Muscle layer of duodenum (tissue), 2 donors: Measurements from ENCODE around the gene SUPT3H.

Source experiments
- H3K27ac ChIP-seq: one replicate; pipeline ENCODE4 v1.7.0; 2013; ENCODE audit warnings: mild to moderate bottlenecking, low read length
- H3K27me3 ChIP-seq: one replicate; pipeline ENCODE4 v1.7.0; 2013; ENCODE audit warnings: low read depth, mild to moderate bottlenecking, control low read depth, low read length
- H3K36me3 ChIP-seq, 2 donors: one replicate each; pipeline ENCODE4 v1.7.0; 2013; ENCODE audit warnings: low read length in 2 of 2, control low read depth in 1 of 2, mild to moderate bottlenecking in 1 of 2; ENCODE audit not compliant: insufficient read depth in 2 of 2, control insufficient read depth in 1 of 2
- H3K4me1 ChIP-seq, 2 donors: one replicate each; pipeline ENCODE4 v1.7.0; 2013; ENCODE audit warnings: low read length in 2 of 2, mild to moderate bottlenecking in 2 of 2, control low read depth in 1 of 2, moderate library complexity in 1 of 2; ENCODE audit not compliant: insufficient read depth in 2 of 2, control insufficient read depth in 1 of 2
- H3K4me3 ChIP-seq, 2 donors: one replicate each; pipeline ENCODE4 v1.7.0; 2013; ENCODE audit warnings: low read length in 2 of 2, low read depth in 1 of 2, mild to moderate bottlenecking in 1 of 2
- H3K9me3 ChIP-seq, 2 donors: one replicate each; pipeline ENCODE4 v1.7.0; 2013; ENCODE audit warnings: low read length in 2 of 2, control low read depth in 1 of 2, mild to moderate bottlenecking in 1 of 2; ENCODE audit not compliant: control insufficient read depth in 1 of 2
- donor health status: healthy.

Gene SUPT3H

GRCh38 chr6:45021676-45022075, 356.1 kb downstream of the SUPT3H start:
- Histone ChIP-seq H3K27ac (no peak overlapping the region), H3K4me1 (no peaks in the 10 kb centered on the region), H3K9me3 (no peaks in the 10 kb centered on the region), H3K4me3 (no peak overlapping the region), H3K27me3 (no peaks in the 10 kb centered on the region), H3K36me3 (no peaks in the 10 kb centered on the region)

DNA sequence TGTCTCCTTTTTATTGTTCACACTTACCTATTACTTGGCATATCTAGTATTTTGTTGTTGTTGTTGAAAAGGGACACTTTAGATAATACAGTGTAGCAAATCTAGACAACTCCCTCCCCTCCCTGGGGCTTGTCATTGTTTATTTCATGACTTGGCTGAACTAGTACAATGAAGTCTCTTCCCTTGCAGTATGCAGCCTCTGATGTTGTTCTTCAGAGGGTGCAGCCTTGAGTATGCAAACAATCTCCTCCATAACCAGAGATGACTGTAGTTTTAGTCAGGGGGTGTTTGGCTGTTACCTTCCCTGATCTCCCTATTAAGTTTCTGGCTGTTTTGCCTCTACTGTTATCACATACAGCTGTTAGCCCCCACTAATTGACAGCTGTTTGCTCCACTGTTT, 365.0 kb downstream of the SUPT3H start:
- no peaks in the 10 kb centered on the region for H3K27me3 ChIP-seq
- H3K27ac ChIP-seq, result no peak overlapping the region
- no peak overlapping the region for H3K4me3 ChIP-seq
- H3K36me3 ChIP-seq, result peaks cover 3 to 18% of the 10 kb centered on the region in 2 donors
- H3K4me1 ChIP-seq, result no peaks in the 10 kb centered on the region
- no peaks in the 10 kb centered on the region for H3K9me3 ChIP-seq

- Histone ChIP-seq H3K4me1 (no peaks in the 10 kb centered on the region), H3K27me3 (no peaks in the 10 kb centered on the region), H3K9me3 (no peaks in the 10 kb centered on the region), H3K4me3 (no peak overlapping the region), H3K36me3 (peaks cover 3 to 18% of the 10 kb centered on the region in 2 donors), H3K27ac (no peak overlapping the region)
Observed at GRCh38 chr6:45009576-45009975, 368.2 kb downstream of the SUPT3H start.

- Histone ChIP-seq H3K27ac (no peak overlapping the region), H3K4me1 (no peaks in the 10 kb centered on the region), H3K9me3 (no peaks in the 10 kb centered on the region), H3K27me3 (no peaks in the 10 kb centered on the region), H3K36me3 (no peaks in the 10 kb centered on the region), H3K4me3 (no peak overlapping the region)
Observed at GRCh38 chr6:45006893-45007292, 370.8 kb downstream of the SUPT3H start.

GRCh38 chr6:45003961-45004360, 373.8 kb downstream of the SUPT3H start:
- H3K27me3 ChIP-seq, result no peaks in the 10 kb centered on the region
- H3K9me3 ChIP-seq, result no peaks in the 10 kb centered on the region
- H3K4me3 ChIP-seq, result no peak overlapping the region
- no peaks in the 10 kb centered on the region for H3K4me1 ChIP-seq
- no peak overlapping the region for H3K27ac ChIP-seq
- no peaks in the 10 kb centered on the region for H3K36me3 ChIP-seq

- Histone ChIP-seq H3K9me3 (no peaks in the 10 kb centered on the region), H3K36me3 (no peaks in the 10 kb centered on the region), H3K4me3 (no peak overlapping the region), H3K27me3 (no peaks in the 10 kb centered on the region), H3K4me1 (no peaks in the 10 kb centered on the region), H3K27ac (no peak overlapping the region)
Observed at GRCh38 chr6:45003387-45003786, 374.3 kb downstream of the SUPT3H start.

DNA sequence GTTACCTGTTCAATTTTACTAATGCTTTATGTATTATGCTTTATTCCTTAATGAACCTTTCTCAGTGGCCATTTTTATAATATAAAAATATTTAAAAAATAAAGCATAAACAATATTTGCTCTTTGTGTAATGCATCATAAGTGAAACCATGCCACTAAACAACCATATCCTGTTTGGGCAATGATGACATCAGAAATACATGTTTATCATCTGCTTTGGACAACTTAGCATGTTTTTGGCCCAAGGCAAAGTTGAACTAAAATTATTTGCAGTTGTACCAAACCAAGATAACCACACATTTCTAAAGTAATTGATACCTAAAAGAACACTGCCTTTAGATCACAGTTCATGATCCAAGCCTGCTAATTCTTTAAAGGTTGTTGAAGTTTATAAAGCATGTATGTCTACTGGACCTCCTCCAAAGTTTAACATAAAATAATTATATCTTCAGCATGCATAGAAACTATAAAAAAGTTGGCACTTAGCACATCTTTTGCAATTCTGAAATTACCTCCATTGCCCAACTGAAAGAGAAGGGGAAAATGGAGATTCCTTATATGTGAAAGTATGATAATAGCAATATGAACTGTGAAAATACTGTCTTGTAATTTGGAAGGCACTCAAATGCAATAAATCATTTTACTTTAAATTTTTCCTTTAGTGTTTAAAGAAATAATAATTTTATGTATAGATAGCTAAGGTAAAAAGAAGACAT, 375.2 kb downstream of the SUPT3H start:
- Histone ChIP-seq H3K4me1 (no peaks in the 10 kb centered on the region), H3K9me3 (no peaks in the 10 kb centered on the region), H3K27me3 (no peaks in the 10 kb centered on the region), H3K27ac (no peak overlapping the region), H3K36me3 (no peaks in the 10 kb centered on the region), H3K4me3 (no peak overlapping the region)

DNA sequence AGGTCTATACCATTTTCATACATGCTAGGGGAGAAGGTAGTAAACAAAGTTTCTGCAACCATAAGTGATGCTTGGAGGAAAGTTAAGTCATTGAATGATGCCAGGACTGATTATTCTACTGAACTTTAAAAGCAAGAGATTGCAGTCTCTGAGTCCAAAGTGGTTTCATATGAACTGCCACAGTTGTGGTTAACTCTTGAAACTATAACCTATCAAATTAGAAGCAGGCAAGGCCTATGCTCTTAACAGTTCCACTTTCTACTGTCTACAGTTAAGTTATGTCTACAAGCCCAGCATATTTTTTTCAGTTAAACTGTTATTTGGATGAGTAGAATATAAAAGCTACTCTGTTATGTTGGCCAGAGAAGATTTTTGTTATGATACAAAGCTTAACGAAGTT, 376.1 kb downstream of the SUPT3H start:
- H3K27me3 ChIP-seq, result no peaks in the 10 kb centered on the region
- H3K9me3 ChIP-seq, result no peaks in the 10 kb centered on the region
- no peaks in the 10 kb centered on the region for H3K4me1 ChIP-seq
- H3K36me3 ChIP-seq, result no peaks in the 10 kb centered on the region
- H3K4me3 ChIP-seq, result no peak overlapping the region
- H3K27ac ChIP-seq, result no peak overlapping the region

- Histone ChIP-seq H3K4me1 (no peaks in the 10 kb centered on the region), H3K27ac (no peak overlapping the region), H3K27me3 (no peaks in the 10 kb centered on the region), H3K4me3 (no peak overlapping the region), H3K36me3 (no peaks in the 10 kb centered on the region), H3K9me3 (no peaks in the 10 kb centered on the region)
Observed at GRCh38 chr6:45000833-45001232, 376.9 kb downstream of the SUPT3H start.

DNA sequence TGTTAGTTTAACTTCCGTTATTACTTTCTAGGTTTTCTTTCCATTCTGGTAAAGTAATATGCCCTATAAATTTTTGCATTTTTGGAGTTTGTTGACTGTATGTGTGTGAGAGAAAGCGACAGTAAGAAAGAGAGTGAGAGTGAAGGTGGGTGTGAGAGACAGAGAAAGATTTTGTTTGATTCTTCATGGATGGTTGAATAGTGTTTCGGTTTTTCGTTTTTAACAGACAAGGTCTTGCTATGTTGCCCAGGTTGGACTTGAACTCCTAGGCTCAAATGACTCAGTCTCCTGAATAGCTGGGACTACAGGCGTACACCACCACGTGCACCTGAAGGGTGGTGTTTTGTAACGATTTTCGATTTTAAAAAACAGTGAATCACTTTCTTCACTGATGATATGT, 378.7 kb downstream of the SUPT3H start:
- H3K9me3 ChIP-seq, result no peaks in the 10 kb centered on the region
- no peak overlapping the region for H3K4me3 ChIP-seq
- H3K27me3 ChIP-seq, result no peaks in the 10 kb centered on the region
- no peak overlapping the region for H3K27ac ChIP-seq
- H3K36me3 ChIP-seq, result no peaks in the 10 kb centered on the region
- no peaks in the 10 kb centered on the region for H3K4me1 ChIP-seq

- Histone ChIP-seq H3K36me3 (no peaks in the 10 kb centered on the region), H3K27me3 (no peaks in the 10 kb centered on the region), H3K9me3 (no peaks in the 10 kb centered on the region)
Observed at GRCh38 chr6:44995486-44996132, 382.1 kb downstream of the SUPT3H start.

GRCh38 chr6:44989391-44989790, 388.3 kb downstream of the SUPT3H start:
- H3K27ac ChIP-seq, result no peak overlapping the region

More at GRCh38 chr6:44995486-44996132, 382.1 kb downstream of the SUPT3H start:
- H3K4me1 ChIP-seq, result no peaks in the 10 kb centered on the region
- H3K27ac ChIP-seq, result no peak overlapping the region
- no peak overlapping the region for H3K4me3 ChIP-seq

More at GRCh38 chr6:44989391-44989790, 388.3 kb downstream of the SUPT3H start:
- Histone ChIP-seq H3K27me3 (no peaks in the 10 kb centered on the region), H3K36me3 (no peaks in the 10 kb centered on the region), H3K4me1 (no peaks in the 10 kb centered on the region), H3K9me3 (no peaks in the 10 kb centered on the region), H3K4me3 (no peak overlapping the region)
